GM21737 (cell line): ENCODE measurements around the gene COX7A2.
A peak's percentile ranks its signal among the peaks of the same experiment; 100 is the strongest.

Source experiments
- ATAC-seq: cut with Tn5 transposase; IDR thresholded peaks from one replicate; pipeline ENCODE4 v1.9.1; 2021; ENCODE audit warnings: mild to moderate bottlenecking, moderate library complexity; ENCODE audit not compliant: unreplicated experiment

COX7A2 gene

GRCh38 chr6:75268988-75269354 is 25.4 kb upstream of the COX7A2 start:
- ATAC-seq: no peak

- no peak for ATAC-seq
Measured at GRCh38 chr6:75268121-75268987, 24.8 kb upstream of the COX7A2 start.

- no peak for ATAC-seq
Measured at GRCh38 chr6:75267461-75267860, 23.9 kb upstream of the COX7A2 start.

- peak; percentile 72 for ATAC-seq
Measured at GRCh38 chr6:75266716-75267291, 23.2 kb upstream of the COX7A2 start.

- no peak for ATAC-seq
Measured at GRCh38 chr6:75263401-75263750, 19.8 kb upstream of the COX7A2 start.

- ATAC-seq: no peak
Measured at GRCh38 chr6:75262716-75263400, 19.3 kb upstream of the COX7A2 start.

GRCh38 chr6:75261299-75261698 is 17.7 kb upstream of the COX7A2 start:
- ATAC-seq: no peak

- ATAC-seq: no peak
Measured at GRCh38 chr6:75257343-75258087, 13.9 kb upstream of the COX7A2 start.

GRCh38 chr6:75250552-75250951 is 7.0 kb upstream of the COX7A2 start:
- no peak for ATAC-seq

GRCh38 chr6:75249837-75250236 is 6.2 kb upstream of the COX7A2 start:
- ATAC-seq: no peak

GRCh38 chr6:75246386-75246785 is 2.8 kb upstream of the COX7A2 start:
- ATAC-seq: no peak

GRCh38 chr6:75244063-75244584 is 523 bp upstream of the COX7A2 start:
- ATAC-seq: no peak

GRCh38 chr6:75236630-75237029 is 7.0 kb downstream of the COX7A2 start:
- ATAC-seq: no peak

- no peak for ATAC-seq
Measured at GRCh38 chr6:75235271-75235670, 8.3 kb downstream of the COX7A2 start.

- no peak for ATAC-seq
Measured at GRCh38 chr6:75234126-75234865, 9.3 kb downstream of the COX7A2 start.

GRCh38 chr6:75233092-75233615 is 10.4 kb downstream of the COX7A2 start:
- ATAC-seq: no peak

GRCh38 chr6:75230484-75231325 is 12.9 kb downstream of the COX7A2 start:
- ATAC-seq: no peak

- ATAC-seq: no peak
Measured at GRCh38 chr6:75224303-75224926, 19.2 kb downstream of the COX7A2 start.

- ATAC-seq: no peak
Measured at GRCh38 chr6:75223428-75223827, 20.2 kb downstream of the COX7A2 start.
